WTC11 (cell line): ENCODE results near the gene CNOT10. TPM values are rescaled to one million over a fixed set of nuclear protein-coding genes. Genes with fewer than 3 reads are reported as not detected.

ENCODE experiments used
- CREB1 ChIP-seq: sonication (generic); formaldehyde crosslinking; IDR thresholded peaks from 2 replicates; pipeline ENCODE4 v1.8.0; 2023; ENCODE audit warnings: mild to moderate bottlenecking, missing genetic modification reagents
- EMX1 ChIP-seq: fragments of 250-450 bp; sonication (Bioruptor Pico); IDR thresholded peaks from 2 replicates; pipeline ENCODE4 v1.8.0; 2021; ENCODE audit warnings: mild to moderate bottlenecking
- GABPB1 ChIP-seq: sonication (generic); formaldehyde crosslinking; IDR thresholded peaks from 2 replicates; pipeline ENCODE4 v1.8.1; 2023; ENCODE audit warnings: mild to moderate bottlenecking, missing genetic modification reagents
- HMGA2 ChIP-seq: fragments of 250-450 bp; sonication (Bioruptor Pico); IDR thresholded peaks from 2 replicates; pipeline ENCODE4 v1.4.0; 2021; ENCODE audit warnings: mild to moderate bottlenecking, moderate library complexity
- KAT7 ChIP-seq: sonication (generic); formaldehyde crosslinking; IDR thresholded peaks from 2 replicates; pipeline ENCODE4 v1.8.1; 2023; ENCODE audit warnings: missing genetic modification reagents, mild to moderate bottlenecking, borderline replicate concordance
- NR2C2 ChIP-seq: sonication (generic); formaldehyde crosslinking; IDR thresholded peaks from 2 replicates; pipeline ENCODE4 v1.8.0; 2022; ENCODE audit warnings: mild to moderate bottlenecking, missing genetic modification reagents
- RORB ChIP-seq: fragments of 250-450 bp; sonication (Bioruptor Pico); IDR thresholded peaks from 2 replicates; pipeline ENCODE4 v1.9.0; 2021; ENCODE audit warnings: mild to moderate bottlenecking
- SMAD4 ChIP-seq: sonication (generic); formaldehyde crosslinking; IDR thresholded peaks from 2 replicates; pipeline ENCODE4 v1.8.0; 2022; ENCODE audit warnings: mild to moderate bottlenecking, missing genetic modification reagents
- SOX15 ChIP-seq: fragments of 250-450 bp; sonication (Bioruptor Pico); IDR thresholded peaks from 2 replicates; pipeline ENCODE4 v1.9.0; 2021; ENCODE audit warnings: mild to moderate bottlenecking
- TCF7 ChIP-seq: sonication (generic); formaldehyde crosslinking; IDR thresholded peaks from 2 replicates; pipeline ENCODE4 v1.8.0; 2022; ENCODE audit warnings: mild to moderate bottlenecking, low read depth, missing genetic modification reagents, moderate library complexity
- TEAD1 ChIP-seq: sonication (generic); formaldehyde crosslinking; IDR thresholded peaks from 2 replicates; pipeline ENCODE4 v1.8.0; 2022; ENCODE audit warnings: mild to moderate bottlenecking, missing genetic modification reagents
- TEAD4 ChIP-seq: sonication (generic); formaldehyde crosslinking; IDR thresholded peaks from 2 replicates; pipeline ENCODE4 v1.8.0; 2022; ENCODE audit warnings: mild to moderate bottlenecking, missing genetic modification reagents
- ZNF121 ChIP-seq: sonication (generic); formaldehyde crosslinking; IDR thresholded peaks from 2 replicates; pipeline ENCODE4 v1.8.0; 2023; ENCODE audit warnings: missing genetic modification reagents
- ZNF263 ChIP-seq: sonication (generic); formaldehyde crosslinking; IDR thresholded peaks from 2 replicates; pipeline ENCODE4 v1.8.1; 2022; ENCODE audit warnings: low read depth, mild to moderate bottlenecking, moderate library complexity, missing genetic modification reagents
- ZNF317 ChIP-seq: sonication (generic); formaldehyde crosslinking; IDR thresholded peaks from 2 replicates; pipeline ENCODE4 v1.8.1; 2023; ENCODE audit warnings: low read depth, mild to moderate bottlenecking, moderate library complexity, missing genetic modification reagents, borderline replicate concordance
- ZNF396 ChIP-seq: fragments of 250-450 bp; sonication (Bioruptor Pico); IDR thresholded peaks from 2 replicates; pipeline ENCODE4 v1.8.0; 2021; ENCODE audit warnings: mild to moderate bottlenecking, moderate library complexity, borderline replicate concordance
- total RNA-seq: library from RNA; stranded (reverse); gene quantifications from 3 replicates; pipeline ENCODE4 v1.2.3, GENCODE V29; 2021
- TF ChIP-seq, protein P1 (sequence below): sonication (generic); formaldehyde crosslinking; IDR thresholded peaks from 2 replicates; pipeline ENCODE4 v1.8.0; 2022; ENCODE audit warnings: missing genetic modification reagents
- TF ChIP-seq, protein P2 (sequence below): sonication (generic); formaldehyde crosslinking; IDR thresholded peaks from 2 replicates; pipeline ENCODE4 v1.8.1; 2022; ENCODE audit warnings: low read depth, missing genetic modification reagents, borderline replicate concordance
- TF ChIP-seq, protein P3 (sequence below): sonication (generic); formaldehyde crosslinking; IDR thresholded peaks from 2 replicates; pipeline ENCODE4 v1.8.1; 2023; ENCODE audit warnings: mild to moderate bottlenecking, missing genetic modification reagents, moderate library complexity
- TF ChIP-seq, protein P4 (sequence below): fragments of 250-450 bp; sonication (Bioruptor Pico); IDR thresholded peaks from 2 replicates; pipeline ENCODE4 v2.1.2; 2022; ENCODE audit warnings: mild to moderate bottlenecking, moderate library complexity
- TF ChIP-seq, protein P5 (sequence below): sonication (generic); formaldehyde crosslinking; IDR thresholded peaks from 2 replicates; pipeline ENCODE4 v1.8.1; 2023; ENCODE audit warnings: mild to moderate bottlenecking, missing genetic modification reagents
- TF ChIP-seq, protein P6 (sequence below): sonication (generic); formaldehyde crosslinking; conservative IDR thresholded peaks from 2 replicates; pipeline ENCODE4 v1.8.1; 2022; ENCODE audit warnings: mild to moderate bottlenecking, missing genetic modification reagents
- TF ChIP-seq, protein P7 (sequence below): sonication (generic); formaldehyde crosslinking; IDR thresholded peaks from 2 replicates; pipeline ENCODE4 v1.8.1; 2022; ENCODE audit warnings: mild to moderate bottlenecking, missing genetic modification reagents, moderate library complexity, borderline replicate concordance
- TF ChIP-seq, protein P8 (sequence below): sonication (generic); formaldehyde crosslinking; IDR thresholded peaks from 2 replicates; pipeline ENCODE4 v1.8.0; 2023; ENCODE audit warnings: mild to moderate bottlenecking, missing genetic modification reagents
- TF ChIP-seq, protein P9 (sequence below): fragments of 250-450 bp; sonication (Bioruptor Pico); IDR thresholded peaks from 2 replicates; pipeline ENCODE4 v1.8.0; 2021; ENCODE audit warnings: mild to moderate bottlenecking

Gene CNOT10
- total RNA-seq, 1 experiment from 2014 or later = 38.7 TPM

DNA sequence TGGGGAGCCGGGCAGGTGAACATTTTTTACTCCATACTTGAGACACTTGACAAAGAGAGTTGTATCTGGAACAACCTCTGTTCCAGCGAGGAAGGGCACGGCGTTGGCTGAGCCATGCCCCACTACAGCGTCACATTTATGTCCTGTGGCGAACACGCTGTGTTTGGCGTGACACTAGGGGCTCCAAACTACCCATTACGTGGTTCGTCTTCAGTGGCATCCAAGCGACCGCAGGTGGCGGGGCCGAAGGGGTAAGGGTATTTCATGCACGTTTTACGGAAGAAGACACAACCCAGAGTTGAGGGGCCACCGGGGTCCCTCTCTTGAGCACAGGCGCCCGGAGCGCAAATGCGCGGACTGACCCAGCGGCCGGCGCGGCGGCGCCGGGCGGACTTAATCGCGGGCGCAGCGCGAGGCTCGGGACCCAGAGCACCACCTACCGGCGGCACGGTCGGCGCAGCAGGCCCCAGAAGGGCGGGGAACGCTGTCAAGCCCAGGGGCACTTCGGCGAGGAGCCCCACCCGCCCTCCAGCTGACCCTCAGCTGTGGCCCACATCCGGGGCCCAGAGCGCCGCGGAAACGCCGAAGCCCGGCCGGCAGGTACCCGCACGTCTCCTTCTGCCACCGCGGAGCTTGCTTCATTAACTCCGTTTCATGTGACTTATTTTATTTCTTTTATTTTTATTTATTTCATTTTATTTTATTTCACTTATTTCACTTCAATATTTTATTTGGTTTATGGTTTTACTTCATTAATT lies 96.4 kb downstream of the CNOT10 start (continued):
- TF ChIP-seq, protein P1, sequence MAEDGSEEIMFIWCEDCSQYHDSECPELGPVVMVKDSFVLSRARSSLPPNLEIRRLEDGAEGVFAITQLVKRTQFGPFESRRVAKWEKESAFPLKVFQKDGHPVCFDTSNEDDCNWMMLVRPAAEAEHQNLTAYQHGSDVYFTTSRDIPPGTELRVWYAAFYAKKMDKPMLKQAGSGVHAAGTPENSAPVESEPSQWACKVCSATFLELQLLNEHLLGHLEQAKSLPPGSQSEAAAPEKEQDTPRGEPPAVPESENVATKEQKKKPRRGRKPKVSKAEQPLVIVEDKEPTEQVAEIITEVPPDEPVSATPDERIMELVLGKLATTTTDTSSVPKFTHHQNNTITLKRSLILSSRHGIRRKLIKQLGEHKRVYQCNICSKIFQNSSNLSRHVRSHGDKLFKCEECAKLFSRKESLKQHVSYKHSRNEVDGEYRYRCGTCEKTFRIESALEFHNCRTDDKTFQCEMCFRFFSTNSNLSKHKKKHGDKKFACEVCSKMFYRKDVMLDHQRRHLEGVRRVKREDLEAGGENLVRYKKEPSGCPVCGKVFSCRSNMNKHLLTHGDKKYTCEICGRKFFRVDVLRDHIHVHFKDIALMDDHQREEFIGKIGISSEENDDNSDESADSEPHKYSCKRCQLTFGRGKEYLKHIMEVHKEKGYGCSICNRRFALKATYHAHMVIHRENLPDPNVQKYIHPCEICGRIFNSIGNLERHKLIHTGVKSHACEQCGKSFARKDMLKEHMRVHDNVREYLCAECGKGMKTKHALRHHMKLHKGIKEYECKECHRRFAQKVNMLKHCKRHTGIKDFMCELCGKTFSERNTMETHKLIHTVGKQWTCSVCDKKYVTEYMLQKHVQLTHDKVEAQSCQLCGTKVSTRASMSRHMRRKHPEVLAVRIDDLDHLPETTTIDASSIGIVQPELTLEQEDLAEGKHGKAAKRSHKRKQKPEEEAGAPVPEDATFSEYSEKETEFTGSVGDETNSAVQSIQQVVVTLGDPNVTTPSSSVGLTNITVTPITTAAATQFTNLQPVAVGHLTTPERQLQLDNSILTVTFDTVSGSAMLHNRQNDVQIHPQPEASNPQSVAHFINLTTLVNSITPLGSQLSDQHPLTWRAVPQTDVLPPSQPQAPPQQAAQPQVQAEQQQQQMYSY (CRISPR knock-in tag) = no peak
- TF ChIP-seq SMAD4 (no peak), NR2C2 (CRISPR knock-in tag) (no peak), ZNF263 (no peak), EMX1 (CRISPR knock-in tag) (peak; percentile 78; the same call in 1 of the 2 replicates), RORB (CRISPR knock-in tag) (no peak), CREB1 (CRISPR knock-in tag) (no peak), TEAD1 (CRISPR knock-in tag) (peak; percentile 63; the same call in 1 of the 2 replicates), GABPB1 (peak; percentile 70), ZNF396 (CRISPR knock-in tag) (no peak), ZNF121 (CRISPR knock-in tag) (no peak), TCF7 (no peak), ZNF317 (CRISPR knock-in tag) (no peak), KAT7 (no peak; the same call in 1 of the 2 replicates), TEAD4 (CRISPR knock-in tag) (no peak), SOX15 (CRISPR knock-in tag) (no peak), HMGA2 (peak; percentile 94)
- TF ChIP-seq, protein P2, sequence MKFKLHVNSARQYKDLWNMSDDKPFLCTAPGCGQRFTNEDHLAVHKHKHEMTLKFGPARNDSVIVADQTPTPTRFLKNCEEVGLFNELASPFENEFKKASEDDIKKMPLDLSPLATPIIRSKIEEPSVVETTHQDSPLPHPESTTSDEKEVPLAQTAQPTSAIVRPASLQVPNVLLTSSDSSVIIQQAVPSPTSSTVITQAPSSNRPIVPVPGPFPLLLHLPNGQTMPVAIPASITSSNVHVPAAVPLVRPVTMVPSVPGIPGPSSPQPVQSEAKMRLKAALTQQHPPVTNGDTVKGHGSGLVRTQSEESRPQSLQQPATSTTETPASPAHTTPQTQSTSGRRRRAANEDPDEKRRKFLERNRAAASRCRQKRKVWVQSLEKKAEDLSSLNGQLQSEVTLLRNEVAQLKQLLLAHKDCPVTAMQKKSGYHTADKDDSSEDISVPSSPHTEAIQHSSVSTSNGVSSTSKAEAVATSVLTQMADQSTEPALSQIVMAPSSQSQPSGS (CRISPR knock-in tag) = no peak
- TF ChIP-seq, protein P3, sequence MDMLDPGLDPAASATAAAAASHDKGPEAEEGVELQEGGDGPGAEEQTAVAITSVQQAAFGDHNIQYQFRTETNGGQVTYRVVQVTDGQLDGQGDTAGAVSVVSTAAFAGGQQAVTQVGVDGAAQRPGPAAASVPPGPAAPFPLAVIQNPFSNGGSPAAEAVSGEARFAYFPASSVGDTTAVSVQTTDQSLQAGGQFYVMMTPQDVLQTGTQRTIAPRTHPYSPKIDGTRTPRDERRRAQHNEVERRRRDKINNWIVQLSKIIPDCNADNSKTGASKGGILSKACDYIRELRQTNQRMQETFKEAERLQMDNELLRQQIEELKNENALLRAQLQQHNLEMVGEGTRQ (CRISPR knock-in tag) = no peak
- TF ChIP-seq, protein P4, sequence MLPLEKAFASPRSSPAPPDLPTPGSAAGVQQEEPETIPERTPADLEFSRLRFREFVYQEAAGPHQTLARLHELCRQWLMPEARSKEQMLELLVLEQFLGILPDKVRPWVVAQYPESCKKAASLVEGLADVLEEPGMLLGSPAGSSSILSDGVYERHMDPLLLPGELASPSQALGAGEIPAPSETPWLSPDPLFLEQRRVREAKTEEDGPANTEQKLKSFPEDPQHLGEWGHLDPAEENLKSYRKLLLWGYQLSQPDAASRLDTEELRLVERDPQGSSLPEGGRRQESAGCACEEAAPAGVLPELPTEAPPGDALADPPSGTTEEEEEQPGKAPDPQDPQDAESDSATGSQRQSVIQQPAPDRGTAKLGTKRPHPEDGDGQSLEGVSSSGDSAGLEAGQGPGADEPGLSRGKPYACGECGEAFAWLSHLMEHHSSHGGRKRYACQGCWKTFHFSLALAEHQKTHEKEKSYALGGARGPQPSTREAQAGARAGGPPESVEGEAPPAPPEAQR (CRISPR knock-in tag) = no peak
- TF ChIP-seq, protein P5, sequence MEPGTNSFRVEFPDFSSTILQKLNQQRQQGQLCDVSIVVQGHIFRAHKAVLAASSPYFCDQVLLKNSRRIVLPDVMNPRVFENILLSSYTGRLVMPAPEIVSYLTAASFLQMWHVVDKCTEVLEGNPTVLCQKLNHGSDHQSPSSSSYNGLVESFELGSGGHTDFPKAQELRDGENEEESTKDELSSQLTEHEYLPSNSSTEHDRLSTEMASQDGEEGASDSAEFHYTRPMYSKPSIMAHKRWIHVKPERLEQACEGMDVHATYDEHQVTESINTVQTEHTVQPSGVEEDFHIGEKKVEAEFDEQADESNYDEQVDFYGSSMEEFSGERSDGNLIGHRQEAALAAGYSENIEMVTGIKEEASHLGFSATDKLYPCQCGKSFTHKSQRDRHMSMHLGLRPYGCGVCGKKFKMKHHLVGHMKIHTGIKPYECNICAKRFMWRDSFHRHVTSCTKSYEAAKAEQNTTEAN (CRISPR knock-in tag) = peak; percentile 67; the same call in 1 of the 2 replicates
- TF ChIP-seq, protein P6, sequence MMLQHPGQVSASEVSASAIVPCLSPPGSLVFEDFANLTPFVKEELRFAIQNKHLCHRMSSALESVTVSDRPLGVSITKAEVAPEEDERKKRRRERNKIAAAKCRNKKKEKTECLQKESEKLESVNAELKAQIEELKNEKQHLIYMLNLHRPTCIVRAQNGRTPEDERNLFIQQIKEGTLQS = no peak
- TF ChIP-seq, protein P7, sequence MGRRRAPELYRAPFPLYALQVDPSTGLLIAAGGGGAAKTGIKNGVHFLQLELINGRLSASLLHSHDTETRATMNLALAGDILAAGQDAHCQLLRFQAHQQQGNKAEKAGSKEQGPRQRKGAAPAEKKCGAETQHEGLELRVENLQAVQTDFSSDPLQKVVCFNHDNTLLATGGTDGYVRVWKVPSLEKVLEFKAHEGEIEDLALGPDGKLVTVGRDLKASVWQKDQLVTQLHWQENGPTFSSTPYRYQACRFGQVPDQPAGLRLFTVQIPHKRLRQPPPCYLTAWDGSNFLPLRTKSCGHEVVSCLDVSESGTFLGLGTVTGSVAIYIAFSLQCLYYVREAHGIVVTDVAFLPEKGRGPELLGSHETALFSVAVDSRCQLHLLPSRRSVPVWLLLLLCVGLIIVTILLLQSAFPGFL (CRISPR knock-in tag) = no peak
- TF ChIP-seq, protein P8, sequence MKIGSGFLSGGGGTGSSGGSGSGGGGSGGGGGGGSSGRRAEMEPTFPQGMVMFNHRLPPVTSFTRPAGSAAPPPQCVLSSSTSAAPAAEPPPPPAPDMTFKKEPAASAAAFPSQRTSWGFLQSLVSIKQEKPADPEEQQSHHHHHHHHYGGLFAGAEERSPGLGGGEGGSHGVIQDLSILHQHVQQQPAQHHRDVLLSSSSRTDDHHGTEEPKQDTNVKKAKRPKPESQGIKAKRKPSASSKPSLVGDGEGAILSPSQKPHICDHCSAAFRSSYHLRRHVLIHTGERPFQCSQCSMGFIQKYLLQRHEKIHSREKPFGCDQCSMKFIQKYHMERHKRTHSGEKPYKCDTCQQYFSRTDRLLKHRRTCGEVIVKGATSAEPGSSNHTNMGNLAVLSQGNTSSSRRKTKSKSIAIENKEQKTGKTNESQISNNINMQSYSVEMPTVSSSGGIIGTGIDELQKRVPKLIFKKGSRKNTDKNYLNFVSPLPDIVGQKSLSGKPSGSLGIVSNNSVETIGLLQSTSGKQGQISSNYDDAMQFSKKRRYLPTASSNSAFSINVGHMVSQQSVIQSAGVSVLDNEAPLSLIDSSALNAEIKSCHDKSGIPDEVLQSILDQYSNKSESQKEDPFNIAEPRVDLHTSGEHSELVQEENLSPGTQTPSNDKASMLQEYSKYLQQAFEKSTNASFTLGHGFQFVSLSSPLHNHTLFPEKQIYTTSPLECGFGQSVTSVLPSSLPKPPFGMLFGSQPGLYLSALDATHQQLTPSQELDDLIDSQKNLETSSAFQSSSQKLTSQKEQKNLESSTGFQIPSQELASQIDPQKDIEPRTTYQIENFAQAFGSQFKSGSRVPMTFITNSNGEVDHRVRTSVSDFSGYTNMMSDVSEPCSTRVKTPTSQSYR (CRISPR knock-in tag) = no peak
- TF ChIP-seq, protein P9, sequence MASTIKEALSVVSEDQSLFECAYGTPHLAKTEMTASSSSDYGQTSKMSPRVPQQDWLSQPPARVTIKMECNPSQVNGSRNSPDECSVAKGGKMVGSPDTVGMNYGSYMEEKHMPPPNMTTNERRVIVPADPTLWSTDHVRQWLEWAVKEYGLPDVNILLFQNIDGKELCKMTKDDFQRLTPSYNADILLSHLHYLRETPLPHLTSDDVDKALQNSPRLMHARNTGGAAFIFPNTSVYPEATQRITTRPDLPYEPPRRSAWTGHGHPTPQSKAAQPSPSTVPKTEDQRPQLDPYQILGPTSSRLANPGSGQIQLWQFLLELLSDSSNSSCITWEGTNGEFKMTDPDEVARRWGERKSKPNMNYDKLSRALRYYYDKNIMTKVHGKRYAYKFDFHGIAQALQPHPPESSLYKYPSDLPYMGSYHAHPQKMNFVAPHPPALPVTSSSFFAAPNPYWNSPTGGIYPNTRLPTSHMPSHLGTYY (CRISPR knock-in tag) = no peak
